Psoas muscle (tissue), 8 donors: ENCODE results near the gene CNNM3. TPM values are rescaled to one million over a fixed set of nuclear protein-coding genes. Genes with fewer than 3 reads are reported as not detected.
"Not testable (repeated sequence)": the region's sequence is repeated elsewhere in the genome, so short reads cannot be mapped to it uniquely, and the experiment has no call there.

Experiments
- ATAC-seq, 4 donors: fragments of 200-7000 bp; cut with Tn5 transposase; one replicate each; pipeline ENCODE4 v1.9.1; 2020; ENCODE audit warnings: moderate library complexity in 3 of 4, mild to moderate bottlenecking in 2 of 4
- DNase-seq, 2 donors: peaks; one replicate each; pipeline ENCODE4 v3.0.0-alpha.2; 2020
- H3K27ac ChIP-seq: fragments of 200-600 bp; one replicate; pipeline ENCODE4 v1.8.0; 2022
- H3K27me3 ChIP-seq, 3 donors: fragments of 200-600 bp in 1 of 3; one replicate each; pipeline versions ENCODE4 v1.6.1 to v1.8.0; 2013 to 2022; ENCODE audit warnings: low read length in 2 of 3, mild to moderate bottlenecking in 2 of 3, moderate library complexity in 1 of 3; ENCODE audit not compliant: insufficient read depth in 3 of 3
- H3K36me3 ChIP-seq, 2 donors: fragments of 200-600 bp in 1 of 2; one replicate each; pipeline versions ENCODE4 v1.6.1 to v1.8.0; 2013 to 2022; ENCODE audit warnings: low read depth in 1 of 2, mild to moderate bottlenecking in 1 of 2, moderate library complexity in 1 of 2; ENCODE audit not compliant: insufficient read depth in 1 of 2
- H3K4me1 ChIP-seq: fragments of 200-600 bp; one replicate; pipeline ENCODE4 v1.8.0; 2022
- H3K4me3 ChIP-seq: fragments of 200-600 bp; one replicate; pipeline ENCODE4 v1.8.0; 2022; ENCODE audit warnings: mild to moderate bottlenecking
- H3K9me3 ChIP-seq: fragments of 200-600 bp; one replicate; pipeline ENCODE4 v1.8.0; 2022
- WGBS, 3 donors: extraction: QIAGEN DNeasy Blood & Tissue Kit; methylation state at CpG; one replicate each; pipeline versions ENCODE4 v1.1.6 to v1.1.7; 2013; 5-methylcytosine and 5-hydroxymethylcytosine counted together
- intact Hi-C, 2 donors: fragments of 100-400 bp; cut with DNase I; formaldehyde crosslinking; loops; one replicate each; pipeline versions ENCODE4 v1.11.0 to v1.14.2; 2022
- polyA plus RNA-seq, 3 donors: library from polyadenylated mRNA; stranded (reverse); fragments of 200-250 nt; gene quantifications; one replicate each; pipeline ENCODE4 v1.2.3, GENCODE V29; 2013
- total RNA-seq, 4 donors: library from RNA; stranded (reverse); fragmentation: NEBNext Ultra II Directional in 2 of 4; extraction: Animal tissue kit (Norgen Biotek cat#: 25700) in 2 of 4; gene quantifications; one replicate each; pipeline versions ENCODE4 v1.2.1 to v1.2.4, GENCODE V29; 2021 to 2023
- TF ChIP-seq, protein P1 (sequence below): fragments of 200-600 bp; IDR thresholded peaks from one replicate; pipeline ENCODE4 v1.8.0; 2022; ENCODE audit warnings: antibody characterized with exemption
- donor health status: healthy with polysubstance abuse.
- donor health status: DM: no; HTN: no; CAD: no; lungs with moderate emphysema.
- donor health status: Bipolar disorder and iron deficiency.
- donor health status: healthy.
- donor health status: DM: yes; HTN: yes; CAD: no.
- donor health status: DM: no; HTN: no; CAD: no.
- donor health status: DM: no; HTN: no; CAD: no.
- donor health status: DM: yes; HTN: yes; CAD: no.

The CNNM3 gene
- total and polyA plus RNA-seq, 7 donors: 4.2 to 12.6 (median 7.7) TPM

DNA sequence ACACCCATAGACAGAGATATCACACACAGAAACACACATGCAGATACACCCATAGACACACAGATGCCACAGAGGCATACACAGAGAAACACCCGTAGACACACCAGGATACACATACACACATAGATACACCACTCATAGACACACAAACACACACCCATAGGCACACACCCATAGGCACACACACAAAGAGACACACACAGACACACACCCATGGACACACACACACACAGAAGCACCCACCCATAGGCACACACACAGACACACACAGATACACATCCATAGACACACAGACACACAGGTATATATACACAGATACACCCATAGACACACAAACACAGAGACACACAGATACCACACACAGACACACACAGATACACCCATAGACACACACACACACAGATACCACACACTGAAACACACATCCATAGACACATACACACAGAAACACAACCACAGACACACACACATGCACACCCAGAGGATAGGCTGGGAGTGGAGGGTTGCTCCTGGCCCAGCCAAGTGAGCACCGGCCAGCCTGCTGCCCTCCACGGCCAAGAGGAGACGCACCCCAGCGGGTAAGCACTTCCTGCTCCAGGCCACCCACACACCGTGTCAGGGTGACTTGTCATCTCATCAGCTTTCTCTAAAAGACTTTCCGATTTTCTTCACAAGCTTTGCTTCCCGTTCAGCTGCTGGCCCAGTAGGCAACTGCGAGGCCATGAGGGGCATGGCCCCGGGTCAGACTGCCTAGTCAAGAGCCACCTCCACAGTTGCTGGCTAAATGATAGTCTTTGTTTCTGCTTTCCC is 14.1 kb upstream of the CNNM3 start:
- Histone ChIP-seq H3K27ac (no peak overlapping the region), H3K27me3 (no peaks in the 10 kb centered on the region), H3K9me3 (no peaks in the 10 kb centered on the region), H3K4me3 (no peak overlapping the region), H3K36me3 (peaks cover 0 to 66% of the 10 kb centered on the region in 2 donors), H3K4me1 (peaks cover 8% of the 10 kb centered on the region)
- WGBS, 3 donors: 62 to 74% (median 74%) methylated on average over 10 of the region's 10 CpGs
- no peak for ATAC-seq
- TF ChIP-seq, protein P1, sequence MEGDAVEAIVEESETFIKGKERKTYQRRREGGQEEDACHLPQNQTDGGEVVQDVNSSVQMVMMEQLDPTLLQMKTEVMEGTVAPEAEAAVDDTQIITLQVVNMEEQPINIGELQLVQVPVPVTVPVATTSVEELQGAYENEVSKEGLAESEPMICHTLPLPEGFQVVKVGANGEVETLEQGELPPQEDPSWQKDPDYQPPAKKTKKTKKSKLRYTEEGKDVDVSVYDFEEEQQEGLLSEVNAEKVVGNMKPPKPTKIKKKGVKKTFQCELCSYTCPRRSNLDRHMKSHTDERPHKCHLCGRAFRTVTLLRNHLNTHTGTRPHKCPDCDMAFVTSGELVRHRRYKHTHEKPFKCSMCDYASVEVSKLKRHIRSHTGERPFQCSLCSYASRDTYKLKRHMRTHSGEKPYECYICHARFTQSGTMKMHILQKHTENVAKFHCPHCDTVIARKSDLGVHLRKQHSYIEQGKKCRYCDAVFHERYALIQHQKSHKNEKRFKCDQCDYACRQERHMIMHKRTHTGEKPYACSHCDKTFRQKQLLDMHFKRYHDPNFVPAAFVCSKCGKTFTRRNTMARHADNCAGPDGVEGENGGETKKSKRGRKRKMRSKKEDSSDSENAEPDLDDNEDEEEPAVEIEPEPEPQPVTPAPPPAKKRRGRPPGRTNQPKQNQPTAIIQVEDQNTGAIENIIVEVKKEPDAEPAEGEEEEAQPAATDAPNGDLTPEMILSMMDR: no peak
- intact Hi-C loops: loop anchor here (2.0 to 5.0 kb wide), 3 partner anchors 39 to 251 kb away; no protein-coding TSS in a partner anchor
- DNase-seq: peak in 1 of 2 donors; percentile 41

DNA sequence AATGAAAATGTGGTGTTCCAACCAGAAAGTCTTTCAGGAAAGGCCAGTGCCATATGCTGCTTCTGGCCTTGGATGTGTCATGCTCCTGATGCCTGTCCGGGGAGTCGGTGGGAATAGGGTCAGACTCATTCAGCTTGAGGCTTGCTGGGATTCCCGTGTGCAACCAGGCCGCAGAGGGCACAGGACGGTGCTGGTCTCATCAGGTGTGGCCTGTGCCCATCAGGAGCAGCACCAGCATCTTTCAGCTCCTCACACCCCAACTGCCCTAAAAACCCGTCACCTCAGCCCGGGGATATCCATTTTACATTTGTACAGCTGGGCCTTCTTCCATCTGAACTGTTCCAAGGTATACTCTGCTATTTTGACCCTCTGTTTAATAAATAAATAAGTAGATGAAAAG is 13.3 kb upstream of the CNNM3 start:
- Histone ChIP-seq H3K27ac (no peak overlapping the region), H3K27me3 (no peaks in the 10 kb centered on the region), H3K4me3 (no peak overlapping the region), H3K9me3 (no peaks in the 10 kb centered on the region), H3K4me1 (peaks cover 8% of the 10 kb centered on the region), H3K36me3 (peaks cover 0 to 61% of the 10 kb centered on the region in 2 donors)
- TF ChIP-seq, protein P1: no peak
- DNase-seq: peak in 1 of 2 donors; percentile 13
- 88 to 91% (median 91%) methylated on average over 7 of the region's 7 CpGs for WGBS, 3 donors
- no peak for ATAC-seq
- intact Hi-C loops: loop anchor here in 1 of 2 donors (2.0 to 5.0 kb wide), 2 partner anchors 65 to 252 kb away; no protein-coding TSS in a partner anchor

DNA sequence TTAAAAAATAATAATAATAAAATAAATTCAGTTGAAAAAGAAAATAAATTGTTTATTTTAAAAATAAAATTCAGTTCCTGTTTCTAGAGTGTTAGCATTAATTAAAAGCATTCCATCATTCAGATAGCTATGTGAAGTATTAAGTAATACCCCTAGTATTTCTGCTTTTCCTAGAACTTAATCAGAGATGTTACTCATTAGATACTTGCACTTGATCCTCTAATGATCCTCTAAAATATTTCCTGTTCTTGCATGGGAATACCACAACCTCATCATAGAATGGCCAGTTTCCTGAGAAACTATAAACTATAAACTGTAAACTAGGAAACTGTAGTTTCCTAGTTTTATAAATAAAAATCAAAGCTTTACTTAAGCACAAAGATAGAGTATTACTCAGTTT is 11.1 kb upstream of the CNNM3 start:
- DNase-seq: no peak
- Histone ChIP-seq H3K9me3 (no peaks in the 10 kb centered on the region), H3K27me3 (no peaks in the 10 kb centered on the region), H3K4me3 (no peak overlapping the region), H3K27ac (no peak overlapping the region), H3K4me1 (peaks cover 8% of the 10 kb centered on the region), H3K36me3 (peaks cover 0 to 56% of the 10 kb centered on the region in 2 donors)
- ATAC-seq: no peak
- intact Hi-C loops: loop anchor here in 1 of 2 donors (1.0 to 5.0 kb wide), 3 partner anchors 38 to 151 kb away; no protein-coding TSS in a partner anchor
- TF ChIP-seq, protein P1: no peak

- not testable (repeated sequence) for H3K4me1 ChIP-seq
Observed at GRCh38 chr2:96805946-96806345, 10.1 kb upstream of the CNNM3 start.

GRCh38 chr2:96806468-96807126 is 9.5 kb upstream of the CNNM3 start:
- intact Hi-C loops: loop anchor here in 1 of 2 donors (5.0 kb wide), 1 partner anchor 39 kb away; no protein-coding TSS in a partner anchor
- Histone ChIP-seq H3K9me3 (no peaks in the 10 kb centered on the region), H3K36me3 (peaks cover 0 to 64% of the 10 kb centered on the region in 2 donors), H3K4me1 (peaks cover 9% of the 10 kb centered on the region), H3K27me3 (no peaks in the 10 kb centered on the region), H3K4me3 (no peak overlapping the region), H3K27ac (no peak overlapping the region)
- WGBS, 3 donors: 90 to 92% (median 91%) methylated on average over 23 of the region's 23 CpGs
- no peak for DNase-seq
- TF ChIP-seq, protein P1: no peak
- no peak for ATAC-seq

More at GRCh38 chr2:96805946-96806345, 10.1 kb upstream of the CNNM3 start:
- not testable (repeated sequence) for H3K27ac ChIP-seq, H3K4me3 ChIP-seq, H3K9me3 ChIP-seq, ATAC-seq, DNase-seq, H3K27me3 ChIP-seq
- intact Hi-C loops: loop anchor here in 1 of 2 donors (5.0 kb wide), 1 partner anchor 39 kb away; no protein-coding TSS in a partner anchor
- 93 to 96% (median 95%) methylated on average over 13 to 16 of the region's 20 CpGs for WGBS, 3 donors
- H3K36me3 ChIP-seq: peaks cover 0 to 60% of the 10 kb centered on the region in 2 donors
